Measurements from ENCODE around the gene EHHADH.

DNA sequence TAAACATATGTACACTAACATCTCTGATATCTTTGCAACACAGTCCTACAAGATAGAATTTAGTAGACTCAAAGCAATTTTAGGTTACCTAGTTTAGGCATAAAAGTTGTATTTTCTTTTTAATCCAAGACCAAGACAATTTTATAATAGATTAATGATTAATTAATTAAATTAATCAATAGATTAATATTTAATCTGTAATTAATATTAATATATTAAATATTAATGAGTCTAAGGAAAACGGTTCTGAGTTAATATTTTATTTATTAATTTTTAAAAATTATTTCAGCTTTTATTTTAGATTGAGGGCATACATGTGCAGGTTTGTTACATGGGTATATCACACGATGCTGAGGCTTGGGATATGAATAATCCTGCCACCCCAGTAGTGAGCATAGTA lies 49.0 kb downstream of the EHHADH start:
- no peak for TF ChIP-seq POLR2A (IDR thresholded peaks at IDR 0.05)
- TF ChIP-seq, protein P1, sequence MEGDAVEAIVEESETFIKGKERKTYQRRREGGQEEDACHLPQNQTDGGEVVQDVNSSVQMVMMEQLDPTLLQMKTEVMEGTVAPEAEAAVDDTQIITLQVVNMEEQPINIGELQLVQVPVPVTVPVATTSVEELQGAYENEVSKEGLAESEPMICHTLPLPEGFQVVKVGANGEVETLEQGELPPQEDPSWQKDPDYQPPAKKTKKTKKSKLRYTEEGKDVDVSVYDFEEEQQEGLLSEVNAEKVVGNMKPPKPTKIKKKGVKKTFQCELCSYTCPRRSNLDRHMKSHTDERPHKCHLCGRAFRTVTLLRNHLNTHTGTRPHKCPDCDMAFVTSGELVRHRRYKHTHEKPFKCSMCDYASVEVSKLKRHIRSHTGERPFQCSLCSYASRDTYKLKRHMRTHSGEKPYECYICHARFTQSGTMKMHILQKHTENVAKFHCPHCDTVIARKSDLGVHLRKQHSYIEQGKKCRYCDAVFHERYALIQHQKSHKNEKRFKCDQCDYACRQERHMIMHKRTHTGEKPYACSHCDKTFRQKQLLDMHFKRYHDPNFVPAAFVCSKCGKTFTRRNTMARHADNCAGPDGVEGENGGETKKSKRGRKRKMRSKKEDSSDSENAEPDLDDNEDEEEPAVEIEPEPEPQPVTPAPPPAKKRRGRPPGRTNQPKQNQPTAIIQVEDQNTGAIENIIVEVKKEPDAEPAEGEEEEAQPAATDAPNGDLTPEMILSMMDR (IDR thresholded peaks at IDR 0.05 in 4 of 5, conservative IDR thresholded peaks at IDR 0.05 in 1 of 5), result no peak
